Measurements from ENCODE around the gene CLIC5. TPM values are rescaled to one million over a fixed set of nuclear protein-coding genes. Genes with fewer than 3 reads are reported as not detected.

CLIC5 gene
- total and polyA plus RNA-seq, 2 of the 8 experiments (the other 6 are each of a cell fraction or from before 2014, with no cell fraction given), result 0.12 to 0.15 TPM

GRCh38 chr6:45990162-45990561, 25.5 kb downstream of the CLIC5 start:
- Histone ChIP-seq H3K4me2 (ENCODE audit: insufficient read depth in 1 of 2, low read depth in 2 of 2, low read length in 2 of 2) (no peak overlapping the region), H4K5ac (ENCODE audit: insufficient read length, low read depth, low read length) (no peak overlapping the region), H3K56ac (replicated peaks; ENCODE audit: insufficient read length, low read depth, low read length) (no peak overlapping the region), H2BK5ac (ENCODE audit: low read depth, low read length) (no peak overlapping the region), H3K18ac (ENCODE audit: extremely low read depth, low read length) (no peak overlapping the region), H3K23ac (ENCODE audit: insufficient read length) (no peak overlapping the region), H2BK12ac (ENCODE audit: low read depth, low read length) (no peak overlapping the region), H3K23me2 (ENCODE audit: low read depth, low read length) (no peaks in the 10 kb centered on the region), H3K4me3 (ENCODE audit: extremely low read depth in 1 of 4, insufficient read depth in 2 of 4, low read depth in 3 of 4, low read length in 4 of 4) (no peak overlapping the region), H3K9me3 (ENCODE audit: insufficient read depth in 2 of 2, low read depth in 1 of 2, low read length in 1 of 2) (no peaks in the 10 kb centered on the region), H3K27me3 (replicated peaks in 1 of 4; ENCODE audit: control insufficient read depth in 3 of 4, extremely low read depth in 1 of 4, insufficient read depth in 3 of 4, low read length in 3 of 4) (no peaks in the 10 kb centered on the region), H4K20me1 (replicated peaks in 1 of 2; ENCODE audit: control insufficient read depth in 1 of 2, insufficient read depth in 2 of 2, low read length in 2 of 2) (no peaks in the 10 kb centered on the region), H2BK20ac (ENCODE audit: low read length) (no peak overlapping the region), H3K79me1 (ENCODE audit: low read depth, low read length) (no peaks in the 10 kb centered on the region), H4K91ac (replicated peaks; ENCODE audit: insufficient read length, low read length) (no peak overlapping the region), H3K36me3 (ENCODE audit: control insufficient read depth in 2 of 4, insufficient read depth in 4 of 4, low read length in 3 of 4) (no peaks in the 10 kb centered on the region), H3K4ac (replicated peaks; ENCODE audit: insufficient read length, low read depth, low read length) (no peak overlapping the region), H2BK120ac (replicated peaks; ENCODE audit: low read depth, low read length) (no peak overlapping the region), H2AK5ac (ENCODE audit: low read depth, low read length) (no peak overlapping the region), H4K8ac (ENCODE audit: extremely low read depth, insufficient read depth, low read length) (no peak overlapping the region), H3K14ac (ENCODE audit: insufficient read length) (no peak overlapping the region), H2AFZ (ENCODE audit: low read length) (no peak overlapping the region), H3K79me2 (ENCODE audit: control insufficient read depth in 1 of 2, insufficient read depth in 2 of 2, low read length in 2 of 2) (no peaks in the 10 kb centered on the region), H2BK15ac (ENCODE audit: low read length) (no peak overlapping the region), H3K9ac (replicated peaks in 1 of 4; ENCODE audit: extremely low read depth in 1 of 4, low read depth in 3 of 4, low read length in 3 of 4) (no peak overlapping the region), H3K4me1 (replicated peaks in 1 of 4; ENCODE audit: control insufficient read depth in 3 of 4, insufficient read depth in 4 of 4, low read length in 3 of 4) (no peaks in the 10 kb centered on the region), H3K27ac (ENCODE audit: low read depth, low read length) (no peak overlapping the region)
- WGBS, 2 experiments (ENCODE audit: extremely low coverage in 1 of 2, insufficient coverage in 1 of 2, insufficient read length in 1 of 2, insufficient replicate concordance in 2 of 2, low coverage in 1 of 2, low lambda C conversion rate in 2 of 2, missing lambda C conversion rate in 1 of 2), result 86% methylated on average over 1 of the region's 1 CpG; no CpG with 5 or more reads in 1 of the 2 experiments
- FAIRE-seq (no peak), DNase-seq (ENCODE audit: low read depth in 1 of 2, low spot score in 2 of 2) (no peak)
- ChIA-PET CTCF (ENCODE audit: partially characterized antibody) (interaction anchor here (0.7 to 2.8 kb wide), 9 partner anchors 17 to 89 kb away, joined by 3 to 18 read pairs (median 5); no protein-coding TSS in a partner anchor), POLR2A (ENCODE audit: partially characterized antibody) (no interaction called here)
- no peak for TF ChIP-seq SIX5 (IDR thresholded peaks at IDR 0.05; ENCODE audit: low read depth, low read length)
- no peak for TF ChIP-seq CHD2 (IDR thresholded peaks at IDR 0.05; ENCODE audit: low read length)
- no peak for TF ChIP-seq TAF1 (IDR thresholded peaks at IDR 0.05; ENCODE audit: low read depth, low read length)
- no peak for TF ChIP-seq MAX (IDR thresholded peaks at IDR 0.05)

All from H1 (cell line).